Cardiac fibroblast (primary cell): ENCODE data around the gene TBPL1.
A peak's percentile ranks its signal among the peaks of the same experiment; 100 is the strongest.
"Not testable (repeated sequence)": the region's sequence is repeated elsewhere in the genome, so short reads cannot be mapped to it uniquely, and the experiment has no call there.

Experiments
- DNase-seq, 2 donors: peaks; one replicate each; pipeline versions ENCODE4 v3.0.0 to v3.0.0-alpha.2; 2010; ENCODE audit warnings: low read depth in 2 of 2
- H3K4me3 ChIP-seq, 2 donors: replicated peaks in 1 of 2; 1 replicate in 1 of 2; 2 replicates in 1 of 2; pipeline ENCODE4 v1.5.1; 2011; ENCODE audit warnings: low read depth in 2 of 2, low read length in 2 of 2, mild to moderate bottlenecking in 2 of 2, moderate library complexity in 1 of 2
- CTCF ChIP-seq: IDR thresholded peaks from one replicate; pipeline ENCODE4 v1.5.1; 2011; ENCODE audit warnings: low read depth, mild to moderate bottlenecking, low read length, inconsistent platforms

TBPL1 gene

GRCh38 chr6:133973109-133973971 is 20.3 kb downstream of the TBPL1 start:
- DNase-seq, result peak; percentile 73 to 79
- no peak overlapping the region for H3K4me3 ChIP-seq
- TF ChIP-seq CTCF, result peak; percentile 54

GRCh38 chr6:133977983-133978895 is 25.2 kb downstream of the TBPL1 start:
- no peak for TF ChIP-seq CTCF
- peak; percentile 68 to 69 for DNase-seq
- H3K4me3 ChIP-seq, result no peak overlapping the region

- no peak overlapping the region for H3K4me3 ChIP-seq
- no peak for DNase-seq
- TF ChIP-seq CTCF, result no peak
Observed at GRCh38 chr6:133978896-133979240, 25.8 kb downstream of the TBPL1 start.

GRCh38 chr6:133979269-133979963 is 26.4 kb downstream of the TBPL1 start:
- H3K4me3 ChIP-seq, DNase-seq: not testable (repeated sequence)

GRCh38 chr6:133980168-133980567 is 27.1 kb downstream of the TBPL1 start:
- H3K4me3 ChIP-seq, result no peak overlapping the region
- no peak for DNase-seq
- no peak for TF ChIP-seq CTCF

- DNase-seq, result peak; percentile 45 to 78
- TF ChIP-seq CTCF, result no peak
- no peak overlapping the region for H3K4me3 ChIP-seq
Observed at GRCh38 chr6:133983099-133983939, 30.3 kb downstream of the TBPL1 start.
